ENCODE measurements around the gene PRPF19. TPM values are rescaled to one million over a fixed set of nuclear protein-coding genes. Genes with fewer than 3 reads are reported as not detected.

PRPF19 gene
- total and polyA plus RNA-seq, 2 of the 4 experiments (the other 2 are of a cell fraction) = 29.8 to 50.4 TPM

- no TSS peak for BruUV-seq (replicated peaks)
- dilution Hi-C loops (cut with HindIII; ENCODE audit: low sequenced_read_pairs, unreplicated experiment) = no loop called here
- Histone ChIP-seq H2BK15ac (ENCODE audit: low read depth, low read length) (no peak overlapping the region), H2AK9ac (replicated peaks; ENCODE audit: low read depth, low read length, poor library complexity) (no peak overlapping the region), H2BK20ac (ENCODE audit: low read depth, low read length) (no peak overlapping the region), H2BK5ac (ENCODE audit: low read depth, low read length, poor library complexity, severe bottlenecking) (no peak overlapping the region), H3K9me1 (ENCODE audit: insufficient read depth, low read length) (peaks cover 7% of the 10 kb centered on the region; the same call in 1 of the 2 replicates), H2BK120ac (ENCODE audit: low read depth, low read length) (no peak overlapping the region), H3K36me3 (ENCODE audit: control insufficient read depth, insufficient read depth, low read length) (peaks cover 43% of the 10 kb centered on the region), H2AFZ (replicated peaks; ENCODE audit: low read length, poor library complexity) (no peak overlapping the region), H3K56ac (ENCODE audit: extremely low read depth, insufficient read depth, low read length) (no peak overlapping the region), H3K4me2 (ENCODE audit: low read depth, low read length) (no peak overlapping the region), H3K4me3 (ENCODE audit: insufficient read depth, low read depth, low read length) (no peak overlapping the region), H3K79me1 (ENCODE audit: low read depth in 1 of 2, low read length in 2 of 2) (peaks cover 5 to 22% of the 10 kb centered on the region in 2 experiments; a peak in 3 of 4 replicates), H3K23ac (ENCODE audit: low read depth, low read length) (no peak overlapping the region), H4K8ac (ENCODE audit: low read depth in 2 of 2, low read length in 2 of 2) (no peak overlapping the region), H4K91ac (ENCODE audit: insufficient read depth, low read depth, low read length) (no peak overlapping the region), H3K4ac (ENCODE audit: low read depth, low read length) (no peak overlapping the region), H4K5ac (ENCODE audit: low read depth, low read length) (no peak overlapping the region), H2AK5ac (ENCODE audit: low read depth, low read length) (no peak overlapping the region), H3K14ac (replicated peaks; ENCODE audit: low read depth, low read length) (no peak overlapping the region), H3K9ac (ENCODE audit: low read depth, low read length) (no peak overlapping the region), H3K9me3 (ENCODE audit: control insufficient read depth, insufficient read depth, low read length) (no peaks in the 10 kb centered on the region), H3K27me3 (ENCODE audit: control insufficient read depth, insufficient read depth, low read length) (no peaks in the 10 kb centered on the region), H3K27ac (ENCODE audit: insufficient read depth, low read length) (no peak overlapping the region), H4K20me1 (ENCODE audit: insufficient read depth, low read length) (peaks cover 12% of the 10 kb centered on the region), H3K4me1 (ENCODE audit: control insufficient read depth, insufficient read depth, low read length) (peaks cover 10% of the 10 kb centered on the region), H3K18ac (ENCODE audit: low read depth, low read length) (no peak overlapping the region)
- in situ Hi-C loops (cut with MboI; ENCODE audit: low sequenced_read_pairs) = no loop called here
- TF ChIP-seq RAD21 (IDR thresholded peaks at IDR 0.05; ENCODE audit: low read length) (no peak), USF2 (IDR thresholded peaks at IDR 0.05; ENCODE audit: low read depth, low read length) (no peak), BHLHE40 (IDR thresholded peaks at IDR 0.05; ENCODE audit: low read depth, low read length) (no peak), NFE2L2 (IDR thresholded peaks at IDR 0.05; ENCODE audit: low read depth, low read length) (no peak), CEBPB (IDR thresholded peaks at IDR 0.05; ENCODE audit: low read depth, low read length) (no peak)
- WGBS, 2 experiments (ENCODE audit: extremely low coverage in 2 of 2, insufficient read length in 1 of 2) = no CpG with 5 or more reads among the region's 4 CpGs
- intact Hi-C loops (cut with micrococcal nuclease) = no loop called here
- ATAC-seq (ENCODE audit: low read depth) (no peak), DNase-seq (no peak)
- POLR2A ChIA-PET (ENCODE audit: unreplicated experiment) = no interaction called here
- CTCF ChIA-PET = no interaction called here
Observed at GRCh38 chr11:60929764-60930163, 23.4 kb upstream of the PRPF19 start.
